Sigmoid colon (tissue), 7 donors: Measurements from ENCODE around the gene NEO1. TPM values are rescaled to one million over a fixed set of nuclear protein-coding genes. Genes with fewer than 3 reads are reported as not detected.

Experiments used
- DNase-seq: peaks from one replicate; pipeline ENCODE4 v3.0.0-alpha.2; 2019
- H3K27ac ChIP-seq, 4 donors: fragments of 200-600 bp; sonication (generic); one replicate each; pipeline ENCODE4 v1.5.1; 2016 to 2019; ENCODE audit warnings: mild to moderate bottlenecking in 1 of 4
- H3K27me3 ChIP-seq, 3 donors: fragments of 200-600 bp; sonication (generic); one replicate each; pipeline ENCODE4 v1.5.1; 2019; ENCODE audit warnings: mild to moderate bottlenecking in 1 of 3
- H3K36me3 ChIP-seq, 4 donors: fragments of 200-600 bp; sonication (generic); one replicate each; pipeline ENCODE4 v1.5.1; 2016 to 2019
- H3K4me1 ChIP-seq, 4 donors: fragments of 200-600 bp; sonication (generic); one replicate each; pipeline ENCODE4 v1.5.1; 2017 to 2019
- H3K4me3 ChIP-seq, 4 donors: fragments of 200-600 bp; sonication (generic); one replicate each; pipeline ENCODE4 v1.5.1; 2017 to 2019; ENCODE audit warnings: mild to moderate bottlenecking in 2 of 4, moderate library complexity in 1 of 4
- H3K9me3 ChIP-seq, 4 donors: fragments of 200-600 bp in 3 of 4; sonication (generic) in 3 of 4; one replicate each; pipeline versions ENCODE4 v1.5.1 to v1.6.1; 2013 to 2019
- CTCF ChIP-seq, 4 experiments: fragments of 450-650 bp in 3 of 4; fragments of 200-600 bp in 1 of 4; IDR thresholded peaks; one replicate each; pipeline ENCODE4 v1.5.1; 2016 to 2019; ENCODE audit warnings: antibody characterized with exemption in 4 of 4, mild to moderate bottlenecking in 3 of 4, moderate library complexity in 2 of 4
- EP300 ChIP-seq, 4 donors: sonication (generic); formaldehyde crosslinking; IDR thresholded peaks; one replicate each; pipeline ENCODE4 v1.6.1; 2017; ENCODE audit warnings: antibody characterized with exemption in 4 of 4
- POLR2A ChIP-seq, 2 donors: fragments of 450-650 bp; IDR thresholded peaks; one replicate each; pipeline ENCODE4 v1.6.1; 2016; ENCODE audit warnings: antibody characterized with exemption in 2 of 2, mild to moderate bottlenecking in 2 of 2, moderate library complexity in 2 of 2
- POLR2AphosphoS5 ChIP-seq, 4 donors: sonication (generic); formaldehyde crosslinking; IDR thresholded peaks; one replicate each; pipeline ENCODE4 v1.6.1; 2017; ENCODE audit warnings: antibody characterized with exemption in 4 of 4
- WGBS, 2 donors: extraction: QIAGEN DNeasy Blood & Tissue Kit; methylation state at CpG; one replicate each; pipeline ENCODE4 v1.1.7; 2013; 5-methylcytosine and 5-hydroxymethylcytosine counted together
- intact Hi-C: fragments of 100-400 bp; cut with DNase I; formaldehyde crosslinking; loops from one replicate; pipeline ENCODE4 v1.15.1; 2023
- polyA plus RNA-seq, 3 donors: library from polyadenylated mRNA; stranded (reverse); fragments of 200-250 nt; gene quantifications; one replicate each; pipeline ENCODE4 v1.2.3, GENCODE V29; 2013
- total RNA-seq, 4 donors: library from RNA; depleted of rRNA; stranded (reverse); fragments of >200 nt; gene quantifications; one replicate each; pipeline ENCODE4 v1.1.0, GENCODE V29; 2016
- donor health status: healthy with polysubstance abuse.
- donor health status: Bipolar disorder and iron deficiency.
- donor health status: healthy.

NEO1 gene
- total and polyA plus RNA-seq, 7 donors, result 9.0 to 56.5 (median 26.8) TPM

DNA sequence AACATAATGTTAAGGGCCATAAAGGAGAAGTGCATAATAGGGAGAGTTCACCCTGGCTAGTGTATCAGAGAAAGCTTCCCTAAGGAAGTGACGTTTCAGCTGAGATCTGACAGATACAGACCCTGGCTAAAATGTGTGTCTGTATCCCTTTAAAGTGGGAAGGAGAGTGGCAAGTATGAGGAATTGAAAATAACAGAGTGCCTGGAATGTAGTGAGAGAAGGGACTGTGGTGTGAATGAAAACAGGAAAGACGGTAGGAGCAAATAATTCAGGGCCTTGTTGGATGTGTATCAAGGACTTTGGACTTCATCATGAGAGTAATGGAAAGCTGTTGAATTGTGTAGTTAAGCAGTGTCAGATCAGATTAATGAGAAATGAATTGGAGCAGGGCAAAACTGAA lies 30.5 kb downstream of the NEO1 start:
- Histone ChIP-seq H3K36me3 (no peaks in the 10 kb centered on the region), H3K27ac (no peak overlapping the region), H3K4me3 (no peak overlapping the region), H3K27me3 (no peaks in the 10 kb centered on the region), H3K4me1 (peaks cover 0 to 22% (median 17%) of the 10 kb centered on the region in 4 donors), H3K9me3 (no peaks in the 10 kb centered on the region)
- TF ChIP-seq POLR2AphosphoS5 (IDR thresholded peaks at IDR 0.05) (no peak), POLR2A (IDR thresholded peaks at IDR 0.05) (no peak), CTCF (IDR thresholded peaks at IDR 0.05) (no peak), EP300 (IDR thresholded peaks at IDR 0.05) (no peak)
- intact Hi-C loops, result no loop called here
- DNase-seq, result no peak
- 5 to 20% methylated on average over 2 of the region's 2 CpGs for WGBS, 2 donors

GRCh38 chr15:73087098-73087497 lies 34.8 kb downstream of the NEO1 start:
- no peak for DNase-seq
- Histone ChIP-seq H3K4me1 (peaks cover 0 to 4% (median 2%) of the 10 kb centered on the region in 4 donors), H3K4me3 (no peak overlapping the region), H3K27ac (no peak overlapping the region), H3K27me3 (no peaks in the 10 kb centered on the region), H3K36me3 (no peaks in the 10 kb centered on the region), H3K9me3 (no peaks in the 10 kb centered on the region)
- TF ChIP-seq POLR2AphosphoS5 (IDR thresholded peaks at IDR 0.05), result no peak
- TF ChIP-seq CTCF (IDR thresholded peaks at IDR 0.05), result no peak
- no peak for TF ChIP-seq EP300 (IDR thresholded peaks at IDR 0.05)
- TF ChIP-seq POLR2A (IDR thresholded peaks at IDR 0.05), result no peak
- intact Hi-C loops, result no loop called here

- intact Hi-C loops, result no loop called here
- H3K36me3 ChIP-seq, result no peaks in the 10 kb centered on the region
- H3K4me3 ChIP-seq, result no peak overlapping the region
- DNase-seq, result no peak
- H3K27me3 ChIP-seq, result no peaks in the 10 kb centered on the region
- H3K4me1 ChIP-seq, result no peaks in the 10 kb centered on the region
- H3K9me3 ChIP-seq, result no peaks in the 10 kb centered on the region
- WGBS, 2 donors, result 21 to 67% methylated on average over 3 of the region's 3 CpGs
- no peak overlapping the region for H3K27ac ChIP-seq
- TF ChIP-seq POLR2A (IDR thresholded peaks at IDR 0.05) (no peak), CTCF (IDR thresholded peaks at IDR 0.05) (no peak), POLR2AphosphoS5 (IDR thresholded peaks at IDR 0.05) (no peak), EP300 (IDR thresholded peaks at IDR 0.05) (no peak)
These were observed 52.8 kb downstream of the NEO1 start for GRCh38 chr15:73105064-73105463.

DNA sequence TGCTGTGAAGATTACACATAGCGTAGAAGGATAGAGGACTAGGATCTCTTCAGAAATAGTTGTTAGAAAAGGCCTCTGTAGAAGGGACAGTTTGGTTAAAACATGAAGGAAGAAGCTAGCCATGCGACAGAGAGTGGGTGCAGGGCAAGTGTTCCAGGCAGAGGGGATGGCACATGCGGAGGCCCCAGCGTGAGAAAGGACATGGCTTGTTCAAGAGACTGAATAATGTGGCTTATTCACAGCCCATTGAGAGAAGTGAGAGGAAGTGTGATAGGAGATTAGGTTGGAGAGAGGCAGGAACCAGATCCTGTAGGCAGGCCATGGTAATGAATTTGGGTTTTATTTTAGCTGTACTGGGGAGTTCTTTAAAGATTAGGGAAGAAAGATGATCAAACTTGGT lies 56.4 kb downstream of the NEO1 start:
- WGBS, 2 donors, result 68 to 72% methylated on average over 4 of the region's 4 CpGs
- H3K4me1 ChIP-seq, result no peaks in the 10 kb centered on the region
- TF ChIP-seq POLR2AphosphoS5 (IDR thresholded peaks at IDR 0.05), result no peak
- TF ChIP-seq EP300 (IDR thresholded peaks at IDR 0.05), result no peak
- TF ChIP-seq CTCF (IDR thresholded peaks at IDR 0.05), result no peak
- no peak for TF ChIP-seq POLR2A (IDR thresholded peaks at IDR 0.05)
- intact Hi-C loops, result no loop called here
- no peaks in the 10 kb centered on the region for H3K27me3 ChIP-seq
- no peak for DNase-seq
- H3K4me3 ChIP-seq, result no peak overlapping the region
- no peak overlapping the region for H3K27ac ChIP-seq
- H3K9me3 ChIP-seq, result no peaks in the 10 kb centered on the region
- no peaks in the 10 kb centered on the region for H3K36me3 ChIP-seq

- Histone ChIP-seq H3K27ac (no peak overlapping the region), H3K9me3 (no peaks in the 10 kb centered on the region), H3K4me1 (no peaks in the 10 kb centered on the region), H3K4me3 (no peak overlapping the region), H3K36me3 (no peaks in the 10 kb centered on the region), H3K27me3 (no peaks in the 10 kb centered on the region)
- no peak for DNase-seq
- TF ChIP-seq EP300 (IDR thresholded peaks at IDR 0.05), result no peak
- TF ChIP-seq POLR2AphosphoS5 (IDR thresholded peaks at IDR 0.05), result no peak
- no peak for TF ChIP-seq CTCF (IDR thresholded peaks at IDR 0.05)
- no peak for TF ChIP-seq POLR2A (IDR thresholded peaks at IDR 0.05)
- intact Hi-C loops, result no loop called here
- WGBS, 2 donors, result 18 to 70% methylated on average over 3 of the region's 3 CpGs
These were observed 57.5 kb downstream of the NEO1 start for GRCh38 chr15:73109765-73110164.
